IPS DF 6.9 (cell line): ENCODE data around the gene ZNF319.
"Not testable (repeated sequence)": the region's sequence is repeated elsewhere in the genome, so short reads cannot be mapped to it uniquely, and the experiment has no call there.

Experiments
- DNase-seq: peaks from one replicate; pipeline ENCODE4 v3.0.0-alpha.2; 2013; ENCODE audit warnings: low read depth, low spot score
- H3K27ac ChIP-seq: one replicate; pipeline ENCODE4 v1.5.1; 2013; ENCODE audit warnings: low read length, control low read depth
- H3K27me3 ChIP-seq: 2 replicates; pipeline ENCODE4 v1.6.1; 2013; ENCODE audit warnings: mild to moderate bottlenecking, low read length; ENCODE audit not compliant: control insufficient read depth, insufficient read depth
- H3K36me3 ChIP-seq: 2 replicates; pipeline ENCODE4 v1.6.1; 2013; ENCODE audit warnings: low read length; ENCODE audit not compliant: control insufficient read depth, insufficient read depth
- H3K4me1 ChIP-seq: 2 replicates; pipeline ENCODE4 v1.6.1; 2013; ENCODE audit warnings: low read length; ENCODE audit not compliant: control insufficient read depth, insufficient read depth
- H3K4me3 ChIP-seq: 2 replicates; pipeline ENCODE4 v1.5.1; 2013; ENCODE audit warnings: mild to moderate bottlenecking, low read length
- H3K9me3 ChIP-seq: 2 replicates; pipeline ENCODE4 v1.6.1; 2013; ENCODE audit warnings: low read length, inconsistent platforms; ENCODE audit not compliant: control insufficient read depth, insufficient read depth
- WGBS: extraction: QIAGEN DNeasy Blood & Tissue Kit; methylation state at CpG from one replicate; pipeline ENCODE4 v1.1.7; 2013; ENCODE audit warnings: mixed read lengths, missing lambda C conversion rate; ENCODE audit not compliant: insufficient read length, insufficient coverage; 5-methylcytosine and 5-hydroxymethylcytosine counted together

ZNF319 gene

DNA sequence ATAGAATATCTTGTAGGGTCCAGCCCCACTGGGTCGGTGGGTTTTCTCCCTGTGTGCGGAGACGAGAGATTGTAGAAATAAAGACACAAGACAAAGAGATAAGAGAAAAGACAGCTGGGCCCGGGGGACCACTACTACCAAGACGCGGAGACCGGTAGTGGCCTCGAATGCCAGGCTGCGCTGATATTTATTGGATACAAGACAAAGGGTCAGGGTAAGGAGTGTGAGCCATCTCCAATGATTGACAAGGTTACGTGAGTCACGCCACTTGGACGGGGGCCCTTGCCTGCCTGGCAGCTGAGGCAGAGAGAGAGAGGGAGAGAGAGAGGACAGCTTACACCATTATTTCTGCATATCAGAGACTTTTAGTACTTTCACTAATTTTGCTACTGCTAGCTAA is 4.3 kb upstream of the ZNF319 start:
- not testable (repeated sequence) for DNase-seq, H3K36me3 ChIP-seq, H3K9me3 ChIP-seq, H3K27me3 ChIP-seq, H3K4me1 ChIP-seq, H3K27ac ChIP-seq, H3K4me3 ChIP-seq
- no CpG with 5 or more reads among the region's 12 CpGs for WGBS

DNA sequence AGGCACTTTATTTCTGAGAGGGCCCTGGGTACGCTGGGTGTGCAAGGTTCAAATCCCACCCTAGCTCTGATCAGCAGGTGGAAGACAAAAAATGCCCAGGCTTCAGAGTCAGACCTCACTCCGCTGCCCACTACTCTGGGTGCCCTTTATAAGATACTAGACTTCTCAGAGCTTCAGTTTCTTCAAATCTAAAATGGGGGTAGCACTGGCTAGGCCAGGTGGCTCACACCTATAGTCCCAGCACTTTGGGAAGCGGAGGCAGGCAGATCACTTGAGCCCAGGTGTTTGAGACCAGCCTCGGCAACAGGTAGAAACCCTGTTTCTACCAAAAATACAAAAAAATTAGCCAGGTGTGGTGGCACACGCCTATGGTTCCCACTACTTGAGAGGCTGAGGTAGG is 2.5 kb upstream of the ZNF319 start:
- Histone ChIP-seq H3K4me3 (no peak overlapping the region), H3K36me3 (peaks cover 1% of the 10 kb centered on the region), H3K4me1 (peaks cover 2% of the 10 kb centered on the region; the same call in 1 of the 2 replicates), H3K27ac (no peak overlapping the region), H3K9me3 (no peaks in the 10 kb centered on the region), H3K27me3 (no peaks in the 10 kb centered on the region)
- no peak for DNase-seq
- no CpG with 5 or more reads among the region's 5 CpGs for WGBS

DNA sequence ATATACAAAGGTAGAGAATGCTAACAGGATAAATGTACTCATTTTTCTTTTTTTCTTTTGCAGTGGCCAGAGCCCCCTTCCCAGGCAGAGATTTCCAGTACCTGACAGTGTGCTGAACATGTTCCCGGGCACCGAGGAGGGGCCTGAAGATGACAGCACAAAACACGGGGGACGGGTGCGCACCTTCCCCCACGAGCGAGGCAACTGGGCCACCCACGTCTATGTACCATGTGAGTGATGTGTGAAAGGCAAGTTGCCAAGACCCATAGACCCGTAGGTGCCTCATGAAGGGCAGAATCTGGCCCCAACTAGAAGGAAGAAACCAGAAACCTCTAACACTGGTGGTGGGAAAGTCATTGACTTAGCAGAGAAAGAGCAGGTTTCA is 1.9 kb upstream of the ZNF319 start:
- Histone ChIP-seq H3K9me3 (no peaks in the 10 kb centered on the region), H3K36me3 (peaks cover 5% of the 10 kb centered on the region), H3K4me1 (peaks cover 2% of the 10 kb centered on the region; the same call in 1 of the 2 replicates), H3K27ac (no peak overlapping the region), H3K4me3 (no peak overlapping the region), H3K27me3 (no peaks in the 10 kb centered on the region)
- no peak for DNase-seq
- no CpG with 5 or more reads among the region's 9 CpGs for WGBS

DNA sequence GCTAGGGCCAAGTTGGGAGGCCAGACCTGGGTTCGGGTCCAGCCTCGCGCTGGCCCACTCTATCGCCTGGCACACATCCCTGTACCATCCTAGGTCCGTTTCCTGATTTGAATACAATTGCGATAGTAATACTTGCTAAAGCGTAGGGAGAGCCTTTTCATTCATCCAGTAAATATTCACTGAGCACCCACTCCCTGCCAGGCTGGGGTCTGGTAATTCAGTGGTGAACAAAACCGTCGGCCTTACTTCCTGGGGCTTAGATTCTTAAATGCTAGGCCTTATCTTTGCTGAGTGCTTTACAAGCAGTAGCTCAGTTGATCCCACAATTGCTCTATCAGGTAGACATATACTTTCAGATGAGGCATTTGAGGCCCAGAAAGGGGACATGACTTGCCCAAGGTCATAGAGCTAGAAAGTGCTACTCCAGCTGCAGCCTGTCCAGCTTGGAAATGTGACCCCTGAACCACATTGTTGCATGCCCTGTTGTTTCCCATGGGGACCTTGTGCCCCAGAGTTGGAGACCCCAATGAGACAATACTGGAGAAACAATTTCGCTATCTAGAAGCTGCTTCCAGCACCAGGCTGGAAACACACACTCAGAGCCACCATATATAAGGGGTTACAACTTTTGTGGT is 1.4 kb upstream of the ZNF319 start:
- no peaks in the 10 kb centered on the region for H3K9me3 ChIP-seq
- peaks cover 2% of the 10 kb centered on the region; the same call in 1 of the 2 replicates for H3K4me1 ChIP-seq
- no peak overlapping the region for H3K27ac ChIP-seq
- H3K27me3 ChIP-seq, result no peaks in the 10 kb centered on the region
- peak overlapping the region; percentile 86; the same call in 1 of the 2 replicates for H3K4me3 ChIP-seq
- peaks cover 10% of the 10 kb centered on the region for H3K36me3 ChIP-seq
- WGBS, result no CpG with 5 or more reads among the region's 10 CpGs
- DNase-seq, result no peak

DNA sequence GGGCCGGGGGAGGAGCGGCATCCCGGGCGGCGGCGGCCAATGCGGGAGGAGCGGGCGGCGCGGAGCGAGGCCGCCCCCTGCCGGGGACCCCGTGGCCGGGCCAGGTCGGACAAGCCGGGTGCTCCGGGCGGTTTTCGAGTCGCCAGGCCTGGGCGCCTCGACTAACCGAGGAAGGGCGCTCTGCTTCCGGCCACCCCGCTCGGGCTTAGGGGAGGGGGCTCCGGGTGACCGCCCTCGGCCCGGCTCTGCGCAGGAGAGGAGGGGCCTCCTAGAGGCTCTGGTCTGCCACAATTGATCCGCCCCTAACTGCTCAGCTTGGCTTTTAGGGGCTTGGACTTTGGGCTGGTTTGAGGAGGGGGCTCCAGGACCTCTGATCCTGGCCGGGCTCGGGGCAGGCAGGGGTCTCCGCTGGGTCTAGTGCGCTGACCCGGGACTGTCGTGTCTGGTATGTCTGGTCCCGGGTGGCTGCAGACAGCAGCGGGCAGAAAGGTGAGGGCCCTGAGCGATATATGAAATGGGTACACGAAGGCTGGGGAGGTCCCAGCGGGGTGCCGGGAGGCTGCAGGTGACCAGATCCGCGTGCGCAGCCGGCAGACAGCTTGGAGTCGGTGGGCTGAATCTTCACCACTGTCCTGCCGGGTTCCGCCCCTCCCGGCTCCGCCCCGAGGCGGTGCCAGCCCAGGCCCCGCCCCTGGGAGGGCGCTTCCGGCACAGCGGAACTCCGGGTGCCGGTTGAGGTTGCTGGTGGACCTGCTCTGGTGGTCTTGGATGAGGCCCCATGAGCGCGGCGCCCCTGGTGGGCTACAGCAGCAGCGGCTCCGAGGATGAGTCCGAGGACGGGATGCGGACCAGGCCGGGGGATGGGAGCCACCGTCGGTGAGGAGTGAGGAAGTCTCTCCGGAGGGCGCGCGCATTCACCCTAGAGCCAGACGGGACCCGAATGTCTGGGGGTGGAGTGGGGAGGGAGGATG is 519 bp upstream of the ZNF319 start, which contains the start of gene USB1:
Gene USB1, plus strand, starts transcription at position 702 of the 971 bp plus-strand sequence. Its CDS starts 77 bp downstream, at position 779.
- Histone ChIP-seq H3K36me3 (peaks cover 18% of the 10 kb centered on the region), H3K27me3 (no peaks in the 10 kb centered on the region), H3K4me1 (peaks cover 2% of the 10 kb centered on the region; the same call in 1 of the 2 replicates), H3K27ac (no peak within 1 kb of the TSS), H3K9me3 (no peaks in the 10 kb centered on the region), H3K4me3 (peak within 1 kb of the TSS; percentile 86; the same call in 1 of the 2 replicates)
- DNase-seq, result no peak
- WGBS, result no CpG with 5 or more reads among the region's 81 CpGs

DNA sequence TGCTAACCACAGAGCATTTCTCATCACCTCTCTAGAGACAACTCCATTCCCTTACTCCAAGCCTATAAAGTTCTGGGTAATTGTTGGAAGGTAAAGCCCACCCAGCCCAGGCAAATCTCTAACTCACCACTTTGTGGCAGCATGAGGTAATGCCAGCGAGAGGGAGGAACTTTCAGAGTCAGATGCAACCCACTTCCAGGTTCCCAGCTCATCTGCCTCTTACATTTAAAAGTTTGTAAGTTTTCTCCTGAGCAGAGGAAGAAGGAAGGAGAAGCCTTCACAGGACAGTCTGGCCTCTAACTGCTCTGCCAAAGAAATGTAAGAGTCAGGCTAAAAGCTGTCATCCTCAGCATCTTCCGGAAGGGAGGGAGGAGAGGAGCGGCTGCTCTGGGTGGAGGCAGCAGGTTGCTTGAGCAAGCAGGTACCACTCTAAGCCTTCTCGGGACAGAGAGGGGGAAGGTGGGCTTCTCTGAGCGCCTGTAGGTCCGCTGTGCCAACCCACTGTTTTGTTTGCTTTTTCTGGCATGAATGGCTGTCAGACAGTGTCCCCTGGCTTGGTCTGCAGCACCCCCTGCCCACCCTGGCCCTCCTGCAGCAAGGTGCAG is 1.0 kb downstream of the ZNF319 start:
- Histone ChIP-seq H3K27me3 (no peaks in the 10 kb centered on the region), H3K4me1 (peaks cover 2% of the 10 kb centered on the region; the same call in 1 of the 2 replicates), H3K36me3 (peaks cover 19% of the 10 kb centered on the region), H3K4me3 (peak overlapping the region; percentile 86; the same call in 1 of the 2 replicates), H3K27ac (no peak overlapping the region), H3K9me3 (no peaks in the 10 kb centered on the region)
- WGBS, result no CpG with 5 or more reads among the region's 6 CpGs
- no peak for DNase-seq

DNA sequence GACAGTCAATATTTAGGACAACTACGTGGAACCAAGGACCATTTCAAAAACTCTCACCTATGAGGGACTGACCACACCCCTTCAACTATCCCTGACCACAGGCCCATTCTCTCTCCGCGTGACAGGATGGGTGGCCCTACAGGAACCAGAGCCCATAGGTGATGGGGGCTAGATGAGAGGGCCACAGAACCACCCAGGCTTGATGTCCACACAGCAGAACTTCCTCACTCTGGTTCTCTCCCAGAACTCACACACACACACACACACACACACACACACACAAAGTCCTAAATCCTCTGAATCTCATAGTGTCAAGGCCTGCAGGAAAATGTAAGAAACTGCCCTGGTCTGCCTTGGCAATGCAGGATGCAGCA is 1.5 kb downstream of the ZNF319 start:
- H3K36me3 ChIP-seq, result peaks cover 20% of the 10 kb centered on the region
- H3K27ac ChIP-seq, result no peak overlapping the region
- peaks cover 2% of the 10 kb centered on the region; the same call in 1 of the 2 replicates for H3K4me1 ChIP-seq
- H3K4me3 ChIP-seq, result no peak overlapping the region
- H3K27me3 ChIP-seq, result no peaks in the 10 kb centered on the region
- no peaks in the 10 kb centered on the region for H3K9me3 ChIP-seq
- no CpG with 5 or more reads among the region's 3 CpGs for WGBS
- no peak for DNase-seq

DNA sequence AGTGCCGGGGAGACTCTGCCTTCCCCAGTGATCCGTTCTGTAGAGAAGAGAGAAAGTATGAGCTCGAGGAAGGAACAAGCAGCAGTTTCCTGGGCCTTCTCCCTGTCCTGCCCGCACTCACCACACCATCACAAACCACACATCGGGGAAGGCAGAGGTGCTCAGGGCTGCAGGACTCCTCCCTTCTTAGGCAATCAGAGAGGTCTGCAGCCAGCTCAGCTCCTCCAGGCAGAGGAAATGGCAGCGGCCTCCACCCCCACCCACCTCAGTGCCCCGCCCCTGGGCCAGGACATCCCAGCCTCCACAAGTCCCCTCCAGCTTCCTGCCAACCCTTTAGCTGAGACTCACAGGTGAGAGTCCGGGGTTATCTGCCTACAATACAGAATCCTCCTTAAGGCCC is 2.0 kb downstream of the ZNF319 start:
- no CpG with 5 or more reads among the region's 8 CpGs for WGBS
- no peaks in the 10 kb centered on the region for H3K27me3 ChIP-seq
- no peak overlapping the region for H3K27ac ChIP-seq
- peaks cover 22% of the 10 kb centered on the region for H3K36me3 ChIP-seq
- no peak for DNase-seq
- H3K9me3 ChIP-seq, result no peaks in the 10 kb centered on the region
- no peak overlapping the region for H3K4me3 ChIP-seq
- peaks cover 2% of the 10 kb centered on the region; the same call in 1 of the 2 replicates for H3K4me1 ChIP-seq

DNA sequence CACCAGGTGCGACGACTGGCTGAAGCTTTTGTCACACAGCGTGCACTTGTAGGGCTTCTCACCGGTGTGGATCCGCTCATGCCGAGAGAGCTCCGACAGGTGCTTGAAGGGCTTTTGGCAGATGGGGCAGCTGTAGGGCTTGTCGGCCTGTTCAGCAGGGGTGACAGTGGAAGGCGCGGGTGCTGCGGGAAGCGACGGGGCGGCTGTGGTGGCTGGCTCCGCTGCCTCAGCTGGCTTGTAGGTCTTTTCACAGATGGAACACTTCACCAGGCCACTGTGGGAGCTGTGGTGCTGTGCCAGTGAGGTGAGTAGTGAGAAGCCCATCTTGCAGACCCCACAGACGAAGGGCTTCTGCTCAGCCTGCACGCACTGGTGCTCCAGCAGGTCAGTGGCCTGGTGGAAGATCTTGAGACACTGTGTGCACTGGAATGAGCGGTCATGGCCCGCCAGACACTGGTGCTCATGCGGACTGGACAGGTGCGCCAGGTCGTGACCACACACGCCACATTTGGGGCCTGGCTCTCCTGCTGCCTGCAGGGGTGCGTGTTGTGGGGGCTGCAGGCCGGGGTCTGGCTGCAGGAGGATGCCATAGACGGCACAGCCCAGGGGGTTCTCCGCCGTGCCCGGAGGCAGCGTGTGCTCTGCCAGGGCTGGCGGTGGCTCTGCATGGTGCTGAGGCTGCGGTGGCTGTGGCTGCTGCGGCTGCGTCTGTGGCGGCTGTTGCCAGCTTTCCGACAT is 2.8 kb downstream of the ZNF319 start:
- H3K4me1 ChIP-seq, result peaks cover 2% of the 10 kb centered on the region; the same call in 1 of the 2 replicates
- no peaks in the 10 kb centered on the region for H3K27me3 ChIP-seq
- no peak overlapping the region for H3K27ac ChIP-seq
- DNase-seq, result no peak
- WGBS, result no CpG with 5 or more reads among the region's 36 CpGs
- H3K36me3 ChIP-seq, result peaks cover 22% of the 10 kb centered on the region; the same call in 1 of the 2 replicates
- H3K9me3 ChIP-seq, result no peaks in the 10 kb centered on the region
- no peak overlapping the region for H3K4me3 ChIP-seq

DNA sequence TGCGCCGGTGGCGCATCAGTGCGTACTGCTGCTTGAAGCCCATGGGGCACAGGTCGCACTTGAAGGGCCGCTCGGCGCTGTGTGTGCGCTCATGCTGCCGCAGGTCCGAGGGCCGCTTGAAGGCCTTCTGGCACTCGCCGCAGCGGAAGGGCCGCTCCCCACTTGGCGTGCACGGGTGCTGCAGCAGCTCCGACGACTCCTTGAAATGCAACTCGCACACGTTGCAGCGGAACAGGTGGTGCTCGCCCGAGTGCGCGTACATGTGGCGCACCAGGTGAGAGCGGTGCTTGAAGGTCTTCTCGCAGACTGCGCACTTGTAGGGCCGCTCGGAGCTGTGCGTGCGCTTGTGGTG is 3.3 kb downstream of the ZNF319 start:
- no peak for DNase-seq

More for the DNA sequence above, 3.3 kb downstream of the ZNF319 start:
- no peak overlapping the region for H3K27ac ChIP-seq
- no peak overlapping the region for H3K4me3 ChIP-seq
- peaks cover 2% of the 10 kb centered on the region; the same call in 1 of the 2 replicates for H3K4me1 ChIP-seq
- no CpG with 5 or more reads among the region's 35 CpGs for WGBS
- H3K9me3 ChIP-seq, result no peaks in the 10 kb centered on the region
- peaks cover 22% of the 10 kb centered on the region; the same call in 1 of the 2 replicates for H3K36me3 ChIP-seq
- no peaks in the 10 kb centered on the region for H3K27me3 ChIP-seq
